ENCODE data around the gene ARHGAP28. TPM values are rescaled to one million over a fixed set of nuclear protein-coding genes. Genes with fewer than 3 reads are reported as not detected.

ARHGAP28 gene
- total and polyA plus RNA-seq, 12 donors = 2.7 to 34.3 (median 7.3) TPM

- Histone ChIP-seq H3K27ac (no peak overlapping the region), H3K9me3 (replicated peaks in 1 of 3) (no peaks in the 10 kb centered on the region), H3K27me3 (no peaks in the 10 kb centered on the region), H3K4me1 (replicated peaks in 1 of 2) (no peaks in the 10 kb centered on the region), H3K4me3 (no peak overlapping the region), H3K36me3 (replicated peaks in 1 of 2) (no peaks in the 10 kb centered on the region)
- intact Hi-C loops (cut with DNase I) = no loop called here
- DNase-seq = no peak
- no peak for TF ChIP-seq POLR2A (IDR thresholded peaks at IDR 0.05)
- no peak for TF ChIP-seq CTCF (IDR thresholded peaks at IDR 0.05)
- 77 to 92% (median 89%) methylated on average over 4 of the region's 4 CpGs for WGBS, 4 donors
Observed at GRCh38 chr18:6939972-6940371, 210.5 kb downstream of the ARHGAP28 start.

GRCh38 chr18:6940451-6940850 is 210.9 kb downstream of the ARHGAP28 start:
- Histone ChIP-seq H3K27ac (no peak overlapping the region), H3K4me1 (replicated peaks in 1 of 2) (no peaks in the 10 kb centered on the region), H3K36me3 (replicated peaks in 1 of 2) (no peaks in the 10 kb centered on the region), H3K9me3 (replicated peaks in 1 of 3) (no peaks in the 10 kb centered on the region), H3K27me3 (no peaks in the 10 kb centered on the region), H3K4me3 (no peak overlapping the region)
- intact Hi-C loops (cut with DNase I) = no loop called here
- 78 to 87% (median 84%) methylated on average over 4 to 9 of the region's 9 CpGs for WGBS, 4 donors
- DNase-seq = no peak
- no peak for TF ChIP-seq CTCF (IDR thresholded peaks at IDR 0.05)
- no peak for TF ChIP-seq POLR2A (IDR thresholded peaks at IDR 0.05)

GRCh38 chr18:6941996-6942395 is 212.5 kb downstream of the ARHGAP28 start:
- DNase-seq = no peak
- TF ChIP-seq POLR2A (IDR thresholded peaks at IDR 0.05) = no peak
- no peak for TF ChIP-seq CTCF (IDR thresholded peaks at IDR 0.05)
- Histone ChIP-seq H3K4me1 (replicated peaks in 1 of 2) (no peaks in the 10 kb centered on the region), H3K27me3 (no peaks in the 10 kb centered on the region), H3K4me3 (no peak overlapping the region), H3K9me3 (replicated peaks in 1 of 3) (no peaks in the 10 kb centered on the region), H3K36me3 (replicated peaks in 1 of 2) (no peaks in the 10 kb centered on the region), H3K27ac (no peak overlapping the region)
- intact Hi-C loops (cut with DNase I) = no loop called here
- WGBS, 4 donors = 77 to 88% (median 80%) methylated on average over 11 of the region's 11 CpGs

- DNase-seq = no peak
- no peak overlapping the region for H3K4me3 ChIP-seq
- no peak overlapping the region for H3K27ac ChIP-seq
- H3K4me1 ChIP-seq (replicated peaks in 1 of 2) = no peaks in the 10 kb centered on the region
- TF ChIP-seq CTCF (IDR thresholded peaks at IDR 0.05) = no peak
- TF ChIP-seq POLR2A (IDR thresholded peaks at IDR 0.05) = no peak
- H3K9me3 ChIP-seq (replicated peaks in 1 of 3) = no peaks in the 10 kb centered on the region
- WGBS, 4 donors = 78 to 89% (median 83%) methylated on average over 3 of the region's 3 CpGs
- H3K27me3 ChIP-seq = no peaks in the 10 kb centered on the region
- intact Hi-C loops (cut with DNase I) = no loop called here
- no peaks in the 10 kb centered on the region for H3K36me3 ChIP-seq (replicated peaks in 1 of 2)
Observed at GRCh38 chr18:6942742-6943141, 213.2 kb downstream of the ARHGAP28 start.

Measured in adrenal gland (tissue), 12 donors.